NOMO-1 treated with DMSO at 0.1 percent for 48 hours (cell line): Measurements from ENCODE around the gene SLC6A8.
"Not testable (repeated sequence)": the region's sequence is repeated elsewhere in the genome, so short reads cannot be mapped to it uniquely, and the experiment has no call there.

Experiments
- DNase-seq: peaks from one replicate; lab custom pipeline; 2025; ENCODE audit not compliant: unreplicated experiment; lab: John Stamatoyannopoulos, UW

Gene SLC6A8

GRCh38 chrX:153705403-153706060 is 17.8 kb downstream of the SLC6A8 start:
- DNase-seq = not testable (repeated sequence)

- no peak for DNase-seq
Observed at GRCh38 chrX:153706799-153707198, 19.1 kb downstream of the SLC6A8 start.

- no peak for DNase-seq
Observed at GRCh38 chrX:153707406-153707805, 19.7 kb downstream of the SLC6A8 start.

GRCh38 chrX:153708415-153708814 is 20.7 kb downstream of the SLC6A8 start:
- peak; percentile 15 for DNase-seq

GRCh38 chrX:153709726-153710674 is 22.3 kb downstream of the SLC6A8 start:
- no peak for DNase-seq

GRCh38 chrX:153714256-153714655 is 26.5 kb downstream of the SLC6A8 start:
- DNase-seq = no peak

- DNase-seq = no peak
Observed at GRCh38 chrX:153717445-153717844, 29.7 kb downstream of the SLC6A8 start.

- no peak for DNase-seq
Observed at GRCh38 chrX:153719238-153719637, 31.5 kb downstream of the SLC6A8 start.

GRCh38 chrX:153719701-153720100 is 32.0 kb downstream of the SLC6A8 start:
- no peak for DNase-seq

- DNase-seq = peak; percentile 4
Observed at GRCh38 chrX:153722704-153723350, 35.1 kb downstream of the SLC6A8 start.

- DNase-seq = peak; percentile 15
Observed at GRCh38 chrX:153723351-153724251, 35.9 kb downstream of the SLC6A8 start.

- peak; percentile 75 for DNase-seq
Observed at GRCh38 chrX:153724252-153725038, 36.7 kb downstream of the SLC6A8 start, which contains the start of the genes ABCD1 and BCAP31. Gene ABCD1, plus strand, starts transcription at chrX:153724856. Its CDS starts 411 bp downstream, at chrX:153725267. Gene BCAP31, minus strand, starts transcription at chrX:153724387. Its CDS starts 1,143 bp downstream, at chrX:153723244.

GRCh38 chrX:153725039-153725831 is 37.5 kb downstream of the SLC6A8 start:
- DNase-seq = peak; percentile 28

GRCh38 chrX:153725832-153726285 is 38.1 kb downstream of the SLC6A8 start:
- DNase-seq = no peak

GRCh38 chrX:153726286-153727122 is 38.8 kb downstream of the SLC6A8 start:
- DNase-seq = peak; percentile 82

- peak; percentile 18 for DNase-seq
Observed at GRCh38 chrX:153727123-153727931, 39.6 kb downstream of the SLC6A8 start.

GRCh38 chrX:153728095-153728494 is 40.4 kb downstream of the SLC6A8 start:
- DNase-seq = no peak
